IMR-90 (cell line): ENCODE data around the gene H2BK1. TPM values are rescaled to one million over a fixed set of nuclear protein-coding genes. Genes with fewer than 3 reads are reported as not detected.

Source experiments
- ATAC-seq: fragments of 200-7000 bp; cut with Tn5 transposase; 2 replicates; pipeline ENCODE4 v1.9.1; 2020; ENCODE audit warnings: low read depth, mild to moderate bottlenecking, moderate library complexity
- BruUV-seq: library from RNA; stranded (reverse); fragments of 400-500 nt; replicated peaks from 2 replicates; lab custom pipeline; 2021; lab: Mats Ljungman, UMichigan
- CTCF ChIA-PET: fragments of 300-600 bp; formaldehyde crosslinking; extraction: SDS; loops from one replicate; lab custom pipeline; 2021; ENCODE audit warnings: antibody characterized with exemption; lab: Yijun Ruan, JAX
- POLR2A ChIA-PET: fragments of 300-600 bp; sonication (Branson Sonifier 250); formaldehyde crosslinking; loops from one replicate; lab custom pipeline; 2022; ENCODE audit warnings: antibody characterized with exemption; ENCODE audit not compliant: unreplicated experiment; lab: Charles Lee
- DNase-seq: peaks from one replicate; pipeline ENCODE4 v3.0.0; 2013
- H2AFZ ChIP-seq: replicated peaks from 2 replicates; pipeline ENCODE3; 2013; ENCODE audit warnings: low read length, mild to moderate bottlenecking; ENCODE audit not compliant: poor library complexity
- H2AK5ac ChIP-seq: 2 replicates; pipeline ENCODE4 v1.6.1; 2013; ENCODE audit warnings: low read depth, low read length, inconsistent platforms
- H2AK9ac ChIP-seq: replicated peaks from 2 replicates; pipeline ENCODE3; 2013; ENCODE audit warnings: mild to moderate bottlenecking, low read depth, low read length, moderate library complexity; ENCODE audit not compliant: poor library complexity
- H2BK120ac ChIP-seq: 2 replicates; pipeline ENCODE4 v1.6.1; 2013; ENCODE audit warnings: low read depth, low read length, inconsistent platforms
- H2BK15ac ChIP-seq: 3 replicates; pipeline ENCODE4 v1.6.1; 2013; ENCODE audit warnings: low read depth, low read length, inconsistent platforms
- H2BK20ac ChIP-seq: 2 replicates; pipeline ENCODE4 v1.6.1; 2013; ENCODE audit warnings: low read depth, mild to moderate bottlenecking, inconsistent platforms, low read length, moderate library complexity
- H2BK5ac ChIP-seq: 2 replicates; pipeline ENCODE4 v1.6.1; 2013; ENCODE audit warnings: mild to moderate bottlenecking, low read depth, low read length, inconsistent platforms; ENCODE audit not compliant: poor library complexity, severe bottlenecking
- H3K14ac ChIP-seq: replicated peaks from 2 replicates; pipeline ENCODE4 v1.6.1; 2013; ENCODE audit warnings: low read depth, low read length, inconsistent platforms
- H3K18ac ChIP-seq: 2 replicates; pipeline ENCODE4 v1.6.1; 2013; ENCODE audit warnings: low read depth, low read length, control low read depth
- H3K23ac ChIP-seq: 2 replicates; pipeline ENCODE4 v1.6.1; 2013; ENCODE audit warnings: low read depth, low read length, inconsistent platforms
- H3K27ac ChIP-seq: 2 replicates; pipeline ENCODE4 v1.5.1; 2013; ENCODE audit warnings: mild to moderate bottlenecking, control low read depth, low read length; ENCODE audit not compliant: insufficient read depth
- H3K27me3 ChIP-seq: 2 replicates; pipeline ENCODE4 v1.6.1; 2013; ENCODE audit warnings: low read length; ENCODE audit not compliant: control insufficient read depth, insufficient read depth
- H3K36me3 ChIP-seq: 2 replicates; pipeline ENCODE4 v1.6.1; 2013; ENCODE audit warnings: low read length, mixed read lengths; ENCODE audit not compliant: control insufficient read depth, insufficient read depth
- H3K4ac ChIP-seq: 2 replicates; pipeline ENCODE4 v1.6.1; 2013; ENCODE audit warnings: low read depth, low read length, inconsistent platforms
- H3K4me1 ChIP-seq: 2 replicates; pipeline ENCODE4 v1.6.1; 2013; ENCODE audit warnings: low read length, mixed read lengths; ENCODE audit not compliant: control insufficient read depth, insufficient read depth
- H3K4me2 ChIP-seq: 2 replicates; pipeline ENCODE4 v1.6.1; 2013; ENCODE audit warnings: low read depth, mild to moderate bottlenecking, control low read depth, low read length, moderate library complexity
- H3K4me3 ChIP-seq: 2 replicates; pipeline ENCODE4 v1.5.1; 2013; ENCODE audit warnings: low read depth, mild to moderate bottlenecking, control low read depth, low read length, moderate library complexity; ENCODE audit not compliant: insufficient read depth
- H3K56ac ChIP-seq: 2 replicates; pipeline ENCODE4 v1.6.1; 2013; ENCODE audit warnings: low read length, inconsistent platforms; ENCODE audit not compliant: insufficient read depth; ENCODE audit errors: extremely low read depth
- H3K79me1 ChIP-seq, 2 experiments: 2 replicates each; pipeline ENCODE4 v1.6.1; 2013; ENCODE audit warnings: low read length in 2 of 2, inconsistent platforms in 1 of 2, low read depth in 1 of 2
- H3K9ac ChIP-seq: 2 replicates; pipeline ENCODE4 v1.6.1; 2013; ENCODE audit warnings: low read depth, low read length, control low read depth
- H3K9me1 ChIP-seq: 2 replicates; pipeline ENCODE4 v1.6.1; 2013; ENCODE audit warnings: low read length, inconsistent platforms; ENCODE audit not compliant: insufficient read depth
- H3K9me3 ChIP-seq: 2 replicates; pipeline ENCODE4 v1.6.1; 2013; ENCODE audit warnings: low read length; ENCODE audit not compliant: control insufficient read depth, insufficient read depth
- H4K20me1 ChIP-seq: 2 replicates; pipeline ENCODE4 v1.6.1; 2013; ENCODE audit warnings: low read length, inconsistent platforms; ENCODE audit not compliant: insufficient read depth
- H4K5ac ChIP-seq: 2 replicates; pipeline ENCODE4 v1.6.1; 2013; ENCODE audit warnings: mild to moderate bottlenecking, low read depth, low read length, control low read depth
- H4K8ac ChIP-seq, 2 experiments: 2 replicates each; pipeline ENCODE4 v1.6.1; 2013; ENCODE audit warnings: low read depth in 2 of 2, low read length in 2 of 2, control low read depth in 1 of 2, inconsistent platforms in 1 of 2
- H4K91ac ChIP-seq: 2 replicates; pipeline ENCODE4 v1.6.1; 2013; ENCODE audit warnings: low read depth, low read length, inconsistent platforms; ENCODE audit not compliant: insufficient read depth
- BHLHE40 ChIP-seq: fragments of 150-350 bp; IDR thresholded peaks from 2 replicates; pipeline ENCODE4 v1.6.1; 2016; ENCODE audit warnings: mild to moderate bottlenecking, low read depth, low read length
- CEBPB ChIP-seq: IDR thresholded peaks from 2 replicates; pipeline ENCODE4 v1.6.1; 2012; ENCODE audit warnings: low read depth, low read length, improper control_type of control experiment
- CHD1 ChIP-seq: IDR thresholded peaks from 2 replicates; pipeline ENCODE4 v1.6.1; 2012; ENCODE audit warnings: low read depth, low read length, improper control_type of control experiment
- ELK1 ChIP-seq: fragments of 150-350 bp; IDR thresholded peaks from 2 replicates; pipeline ENCODE4 v1.6.1; 2016; ENCODE audit warnings: low read depth, mild to moderate bottlenecking, low read length, moderate library complexity, borderline replicate concordance
- FOS ChIP-seq: fragments of 150-350 bp; IDR thresholded peaks from 2 replicates; pipeline ENCODE4 v1.6.1; 2016; ENCODE audit warnings: low read depth, low read length
- MAFK ChIP-seq: IDR thresholded peaks from 2 replicates; pipeline ENCODE4 v1.6.1; 2012; ENCODE audit warnings: low read depth, low read length, improper control_type of control experiment
- MAZ ChIP-seq: IDR thresholded peaks from 2 replicates; pipeline ENCODE4 v1.6.1; 2012; ENCODE audit warnings: low read depth, mild to moderate bottlenecking, low read length, improper control_type of control experiment, moderate library complexity, borderline replicate concordance
- MXI1 ChIP-seq: IDR thresholded peaks from 2 replicates; pipeline ENCODE4 v1.6.1; 2012; ENCODE audit warnings: low read depth, mild to moderate bottlenecking, low read length, moderate library complexity, borderline replicate concordance
- NFE2L2 ChIP-seq: fragments of 150-350 bp; IDR thresholded peaks from 2 replicates; pipeline ENCODE4 v1.6.1; 2016; ENCODE audit warnings: low read depth, mild to moderate bottlenecking, low read length
- POLR2A ChIP-seq: IDR thresholded peaks from 2 replicates; pipeline ENCODE4 v1.6.1; 2012; ENCODE audit warnings: mild to moderate bottlenecking, low read depth, low read length
- RAD21 ChIP-seq: IDR thresholded peaks from 2 replicates; pipeline ENCODE4 v1.6.1; 2012; ENCODE audit warnings: low read length, improper control_type of control experiment
- RCOR1 ChIP-seq: IDR thresholded peaks from 2 replicates; pipeline ENCODE4 v1.6.1; 2012; ENCODE audit warnings: mild to moderate bottlenecking, low read length, improper control_type of control experiment; ENCODE audit not compliant: insufficient replicate concordance
- RFX5 ChIP-seq: IDR thresholded peaks from 2 replicates; pipeline ENCODE4 v1.8.0; 2012; ENCODE audit warnings: low read depth, mild to moderate bottlenecking, low read length, moderate library complexity
- SMC3 ChIP-seq: fragments of 150-350 bp; IDR thresholded peaks from 2 replicates; pipeline ENCODE4 v1.6.1; 2016; ENCODE audit warnings: low read depth, mild to moderate bottlenecking, antibody characterized with exemption, low read length, moderate library complexity
- WGBS, 2 experiments: methylation state at CpG; one replicate each; pipeline versions ENCODE4 v1.1.5 to v1.1.7; 2013; ENCODE audit warnings: missing lambda C conversion rate in 2 of 2; ENCODE audit not compliant: insufficient read length in 1 of 2; ENCODE audit errors: extremely low coverage in 2 of 2; 5-methylcytosine and 5-hydroxymethylcytosine counted together
- dilution Hi-C: fragments of 300-500 bp; cut with HindIII; formaldehyde crosslinking; loops from one replicate; pipeline ENCODE4 v1.14.3; 2018; ENCODE audit warnings: low sequenced_read_pairs; ENCODE audit not compliant: unreplicated experiment
- in situ Hi-C: fragments of 300-500 bp; cut with MboI; formaldehyde crosslinking; loops from 3 replicates; pipeline ENCODE4 v1.14.3; 2019; ENCODE audit warnings: low sequenced_read_pairs, inconsistent platforms, mixed read lengths
- intact Hi-C: fragments of 100-400 bp; cut with micrococcal nuclease; formaldehyde crosslinking; loops from 2 replicates; pipeline ENCODE4 v1.10.0; 2022
- polyA plus RNA-seq, 3 experiments: library from polyadenylated mRNA; depleted of rRNA; stranded (reverse); fragments of >200 nt; gene quantifications; 2 replicates each; pipeline ENCODE4 v1.2.3, GENCODE V29; 2012; ENCODE audit warnings: low replicate concordance in 1 of 3
- total RNA-seq: library from RNA; depleted of rRNA; stranded (reverse); fragments of >200 nt; gene quantifications from 2 replicates; pipeline ENCODE4 v1.2.3, GENCODE V29; 2012
- TF ChIP-seq, protein P1 (sequence below): fragments of 150-350 bp; IDR thresholded peaks from 2 replicates; pipeline ENCODE4 v1.6.1; 2017; ENCODE audit warnings: mild to moderate bottlenecking, antibody characterized with exemption, low read length, low read depth
- TF ChIP-seq, protein P2 (sequence below): conservative IDR thresholded peaks from 2 replicates; pipeline ENCODE4 v1.5.1; 2012; ENCODE audit warnings: mild to moderate bottlenecking, low read depth, low read length, improper control_type of control experiment

Gene H2BK1
- total and polyA plus RNA-seq, 2 of the 4 experiments (the other 2 are of a cell fraction) = not detected

- in situ Hi-C loops = no loop called here
- Histone ChIP-seq H3K4ac (no peak overlapping the region), H3K9me1 (no peaks in the 10 kb centered on the region), H3K27me3 (peaks cover 61% of the 10 kb centered on the region), H4K5ac (no peak overlapping the region), H3K56ac (no peak overlapping the region), H3K14ac (no peak overlapping the region), H2BK15ac (no peak overlapping the region), H2BK120ac (no peak overlapping the region), H2BK20ac (no peak overlapping the region), H2BK5ac (no peak overlapping the region), H2AK9ac (no peak overlapping the region), H3K27ac (no peak overlapping the region), H3K4me3 (no peak overlapping the region), H3K4me2 (no peak overlapping the region), H2AK5ac (no peak overlapping the region), H4K8ac (no peak overlapping the region), H3K23ac (no peak overlapping the region), H2AFZ (no peak overlapping the region), H3K9me3 (no peaks in the 10 kb centered on the region; the same call in 1 of the 2 replicates), H4K20me1 (no peaks in the 10 kb centered on the region), H3K36me3 (no peaks in the 10 kb centered on the region), H3K18ac (no peak overlapping the region), H3K79me1 (no peaks in the 10 kb centered on the region), H4K91ac (no peak overlapping the region), H3K9ac (no peak overlapping the region), H3K4me1 (no peaks in the 10 kb centered on the region)
- DNase-seq (no peak), ATAC-seq (no peak)
- 67% methylated on average over 5 of the region's 23 CpGs; no CpG with 5 or more reads in 1 of the 2 experiments for WGBS, 2 experiments
- TF ChIP-seq CHD1 (no peak), MAZ (no peak), CEBPB (no peak), RFX5 (no peak), RAD21 (no peak), MXI1 (no peak), RCOR1 (no peak), MAFK (no peak), SMC3 (no peak), BHLHE40 (no peak), POLR2A (no peak), ELK1 (no peak), NFE2L2 (no peak), FOS (no peak)
- TF ChIP-seq, protein P1, sequence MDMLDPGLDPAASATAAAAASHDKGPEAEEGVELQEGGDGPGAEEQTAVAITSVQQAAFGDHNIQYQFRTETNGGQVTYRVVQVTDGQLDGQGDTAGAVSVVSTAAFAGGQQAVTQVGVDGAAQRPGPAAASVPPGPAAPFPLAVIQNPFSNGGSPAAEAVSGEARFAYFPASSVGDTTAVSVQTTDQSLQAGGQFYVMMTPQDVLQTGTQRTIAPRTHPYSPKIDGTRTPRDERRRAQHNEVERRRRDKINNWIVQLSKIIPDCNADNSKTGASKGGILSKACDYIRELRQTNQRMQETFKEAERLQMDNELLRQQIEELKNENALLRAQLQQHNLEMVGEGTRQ = no peak
- TF ChIP-seq, protein P2, sequence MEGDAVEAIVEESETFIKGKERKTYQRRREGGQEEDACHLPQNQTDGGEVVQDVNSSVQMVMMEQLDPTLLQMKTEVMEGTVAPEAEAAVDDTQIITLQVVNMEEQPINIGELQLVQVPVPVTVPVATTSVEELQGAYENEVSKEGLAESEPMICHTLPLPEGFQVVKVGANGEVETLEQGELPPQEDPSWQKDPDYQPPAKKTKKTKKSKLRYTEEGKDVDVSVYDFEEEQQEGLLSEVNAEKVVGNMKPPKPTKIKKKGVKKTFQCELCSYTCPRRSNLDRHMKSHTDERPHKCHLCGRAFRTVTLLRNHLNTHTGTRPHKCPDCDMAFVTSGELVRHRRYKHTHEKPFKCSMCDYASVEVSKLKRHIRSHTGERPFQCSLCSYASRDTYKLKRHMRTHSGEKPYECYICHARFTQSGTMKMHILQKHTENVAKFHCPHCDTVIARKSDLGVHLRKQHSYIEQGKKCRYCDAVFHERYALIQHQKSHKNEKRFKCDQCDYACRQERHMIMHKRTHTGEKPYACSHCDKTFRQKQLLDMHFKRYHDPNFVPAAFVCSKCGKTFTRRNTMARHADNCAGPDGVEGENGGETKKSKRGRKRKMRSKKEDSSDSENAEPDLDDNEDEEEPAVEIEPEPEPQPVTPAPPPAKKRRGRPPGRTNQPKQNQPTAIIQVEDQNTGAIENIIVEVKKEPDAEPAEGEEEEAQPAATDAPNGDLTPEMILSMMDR = no peak
- no TSS peak for BruUV-seq
- ChIA-PET POLR2A (no interaction called here), CTCF (no interaction called here)
- intact Hi-C loops = no loop called here
- dilution Hi-C loops = no loop called here
Observed at GRCh38 chr7:151175793-151176311, 34.4 kb downstream of the H2BK1 start.
